Ishikawa (cell line): Measurements from ENCODE around the gene GNAT1.

Experiments
- CREB1 ChIP-seq: IDR thresholded peaks from 2 replicates; pipeline ENCODE4 v1.6.1; 2012; ENCODE audit warnings: low read depth
- EP300 ChIP-seq: IDR thresholded peaks from 2 replicates; pipeline ENCODE4 v1.6.1; 2012; ENCODE audit warnings: borderline replicate concordance
- NFIC ChIP-seq: IDR thresholded peaks from 2 replicates; pipeline ENCODE4 v1.6.1; 2012
- TAF1 ChIP-seq: IDR thresholded peaks from 2 replicates; pipeline ENCODE4 v1.6.1; 2012; ENCODE audit warnings: low read depth, mild to moderate bottlenecking
- TEAD4 ChIP-seq: IDR thresholded peaks from 2 replicates; pipeline ENCODE4 v1.6.1; 2012
- YY1 ChIP-seq: IDR thresholded peaks from 2 replicates; pipeline ENCODE4 v1.6.1; 2012; ENCODE audit warnings: low read depth
- TF ChIP-seq, protein P1 (sequence below): IDR thresholded peaks from 2 replicates; pipeline ENCODE4 v1.6.1; 2012
- TF ChIP-seq, protein P2 (sequence below): IDR thresholded peaks from 2 replicates; pipeline ENCODE4 v1.6.1; 2012; ENCODE audit warnings: low read depth, mild to moderate bottlenecking
- TF ChIP-seq, protein P3 (sequence below): IDR thresholded peaks from 2 replicates; pipeline ENCODE4 v1.6.1; 2012

DNA sequence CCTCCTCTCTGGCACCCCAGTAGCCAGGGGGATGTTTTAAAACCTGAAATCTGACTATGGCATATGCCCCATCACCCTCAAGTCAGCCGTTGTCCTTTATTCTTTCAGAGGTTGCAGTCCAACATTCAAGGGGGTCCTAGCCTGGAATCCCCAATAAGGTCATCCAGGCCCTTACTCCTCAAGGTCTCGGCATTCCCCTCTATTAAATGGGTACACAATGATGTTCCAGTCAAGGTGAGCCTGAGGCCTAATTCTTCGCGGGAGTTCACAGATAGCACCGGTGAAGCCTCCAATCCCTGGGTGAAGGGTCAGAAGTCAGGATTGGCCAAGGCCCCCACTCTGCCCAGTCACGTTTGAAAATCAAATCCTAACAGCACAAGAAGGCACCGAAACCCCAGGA, 44.4 kb upstream of the GNAT1 start:
- no peak for TF ChIP-seq EP300
- TF ChIP-seq, protein P1, sequence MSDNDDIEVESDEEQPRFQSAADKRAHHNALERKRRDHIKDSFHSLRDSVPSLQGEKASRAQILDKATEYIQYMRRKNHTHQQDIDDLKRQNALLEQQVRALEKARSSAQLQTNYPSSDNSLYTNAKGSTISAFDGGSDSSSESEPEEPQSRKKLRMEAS: no peak
- TF ChIP-seq TEAD4: no peak
- TF ChIP-seq, protein P2, sequence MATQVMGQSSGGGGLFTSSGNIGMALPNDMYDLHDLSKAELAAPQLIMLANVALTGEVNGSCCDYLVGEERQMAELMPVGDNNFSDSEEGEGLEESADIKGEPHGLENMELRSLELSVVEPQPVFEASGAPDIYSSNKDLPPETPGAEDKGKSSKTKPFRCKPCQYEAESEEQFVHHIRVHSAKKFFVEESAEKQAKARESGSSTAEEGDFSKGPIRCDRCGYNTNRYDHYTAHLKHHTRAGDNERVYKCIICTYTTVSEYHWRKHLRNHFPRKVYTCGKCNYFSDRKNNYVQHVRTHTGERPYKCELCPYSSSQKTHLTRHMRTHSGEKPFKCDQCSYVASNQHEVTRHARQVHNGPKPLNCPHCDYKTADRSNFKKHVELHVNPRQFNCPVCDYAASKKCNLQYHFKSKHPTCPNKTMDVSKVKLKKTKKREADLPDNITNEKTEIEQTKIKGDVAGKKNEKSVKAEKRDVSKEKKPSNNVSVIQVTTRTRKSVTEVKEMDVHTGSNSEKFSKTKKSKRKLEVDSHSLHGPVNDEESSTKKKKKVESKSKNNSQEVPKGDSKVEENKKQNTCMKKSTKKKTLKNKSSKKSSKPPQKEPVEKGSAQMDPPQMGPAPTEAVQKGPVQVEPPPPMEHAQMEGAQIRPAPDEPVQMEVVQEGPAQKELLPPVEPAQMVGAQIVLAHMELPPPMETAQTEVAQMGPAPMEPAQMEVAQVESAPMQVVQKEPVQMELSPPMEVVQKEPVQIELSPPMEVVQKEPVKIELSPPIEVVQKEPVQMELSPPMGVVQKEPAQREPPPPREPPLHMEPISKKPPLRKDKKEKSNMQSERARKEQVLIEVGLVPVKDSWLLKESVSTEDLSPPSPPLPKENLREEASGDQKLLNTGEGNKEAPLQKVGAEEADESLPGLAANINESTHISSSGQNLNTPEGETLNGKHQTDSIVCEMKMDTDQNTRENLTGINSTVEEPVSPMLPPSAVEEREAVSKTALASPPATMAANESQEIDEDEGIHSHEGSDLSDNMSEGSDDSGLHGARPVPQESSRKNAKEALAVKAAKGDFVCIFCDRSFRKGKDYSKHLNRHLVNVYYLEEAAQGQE: no peak
- no peak for TF ChIP-seq CREB1
- TF ChIP-seq TAF1: no peak
- TF ChIP-seq, protein P3, sequence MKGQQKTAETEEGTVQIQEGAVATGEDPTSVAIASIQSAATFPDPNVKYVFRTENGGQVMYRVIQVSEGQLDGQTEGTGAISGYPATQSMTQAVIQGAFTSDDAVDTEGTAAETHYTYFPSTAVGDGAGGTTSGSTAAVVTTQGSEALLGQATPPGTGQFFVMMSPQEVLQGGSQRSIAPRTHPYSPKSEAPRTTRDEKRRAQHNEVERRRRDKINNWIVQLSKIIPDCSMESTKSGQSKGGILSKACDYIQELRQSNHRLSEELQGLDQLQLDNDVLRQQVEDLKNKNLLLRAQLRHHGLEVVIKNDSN: no peak
- no peak for TF ChIP-seq YY1
- TF ChIP-seq NFIC: no peak
